DOHH2 (cell line): ENCODE measurements around the gene KDR.

Source experiments
- H3F3A ChIP-seq: fragments of 200-600 bp; sonication (generic), shearing (Covaris generic); 2 replicates; pipeline ENCODE4 v1.6.0; 2016; ENCODE audit warnings: antibody characterized with exemption, mild to moderate bottlenecking; ENCODE audit not compliant: control insufficient read depth, insufficient read depth
- H3K27ac ChIP-seq: fragments of 200-600 bp; sonication (generic); 2 replicates; pipeline ENCODE4 v1.5.1; 2014; ENCODE audit warnings: low read depth, mild to moderate bottlenecking, low read length, moderate library complexity
- H3K27me3 ChIP-seq: fragments of 200-600 bp; sonication (generic); 2 replicates; pipeline ENCODE4 v1.6.1; 2014; ENCODE audit warnings: mild to moderate bottlenecking, low read length, mixed read lengths; ENCODE audit not compliant: control insufficient read depth
- H3K36me3 ChIP-seq: fragments of 200-600 bp; sonication (generic); 2 replicates; pipeline ENCODE4 v1.6.1; 2014; ENCODE audit warnings: mild to moderate bottlenecking, low read length, moderate library complexity, mixed read lengths; ENCODE audit not compliant: control insufficient read depth
- H3K4me1 ChIP-seq: fragments of 200-600 bp; sonication (generic); 2 replicates; pipeline ENCODE4 v1.6.1; 2014; ENCODE audit warnings: mild to moderate bottlenecking, low read length, mixed read lengths; ENCODE audit not compliant: control insufficient read depth
- H3K4me2 ChIP-seq: fragments of 200-600 bp; sonication (generic); 2 replicates; pipeline ENCODE4 v1.6.0; 2014; ENCODE audit warnings: mild to moderate bottlenecking, low read length, moderate library complexity
- H3K4me3 ChIP-seq: fragments of 200-600 bp; sonication (generic); 2 replicates; pipeline ENCODE4 v1.5.1; 2014; ENCODE audit warnings: mild to moderate bottlenecking, low read length, mixed read lengths
- H3K79me2 ChIP-seq: fragments of 200-600 bp; sonication (generic); 2 replicates; pipeline ENCODE4 v1.6.1; 2014; ENCODE audit warnings: mild to moderate bottlenecking, low read length, mixed read lengths; ENCODE audit not compliant: control insufficient read depth
- H3K9me2 ChIP-seq: fragments of 200-600 bp; sonication (generic); replicated peaks from 2 replicates; pipeline ENCODE4 v1.6.1; 2014; ENCODE audit warnings: mild to moderate bottlenecking, low read length, mixed read lengths; ENCODE audit not compliant: control insufficient read depth
- H3K9me3 ChIP-seq: fragments of 200-600 bp; sonication (generic); 2 replicates; pipeline ENCODE4 v1.6.1; 2014; ENCODE audit warnings: antibody characterized with exemption, low read length, mixed read lengths; ENCODE audit not compliant: control insufficient read depth, insufficient read depth
- H4K20me1 ChIP-seq: fragments of 200-600 bp; sonication (generic); 2 replicates; pipeline ENCODE4 v1.6.0; 2014; ENCODE audit warnings: low read depth, mild to moderate bottlenecking, antibody characterized with exemption, low read length, moderate library complexity; ENCODE audit not compliant: control insufficient read depth, insufficient read depth
- CTCF ChIP-seq: fragments of 200-600 bp; sonication (generic); IDR thresholded peaks from one replicate; pipeline ENCODE4 v1.5.1; 2014; ENCODE audit warnings: antibody characterized with exemption, mild to moderate bottlenecking, low read depth, low read length; ENCODE audit not compliant: poor library complexity, severe bottlenecking
- EZH2phosphoT487 ChIP-seq: fragments of 200-600 bp; sonication (generic); IDR thresholded peaks from 2 replicates; pipeline ENCODE4 v1.6.1; 2017; ENCODE audit warnings: borderline replicate concordance, mild to moderate bottlenecking, antibody characterized with exemption, low read length, moderate library complexity, mixed read lengths

The KDR gene

GRCh38 chr4:55075376-55075775 lies 50.0 kb downstream of the KDR start:
- Histone ChIP-seq H3K79me2 (no peaks in the 10 kb centered on the region), H3K4me2 (no peak overlapping the region), H3K4me3 (no peak overlapping the region), H3K27ac (no peak overlapping the region), H3K36me3 (no peaks in the 10 kb centered on the region), H3F3A (no peaks in the 10 kb centered on the region), H3K9me3 (no peaks in the 10 kb centered on the region), H3K27me3 (peaks cover 6% of the 10 kb centered on the region), H3K9me2 (no peaks in the 10 kb centered on the region), H3K4me1 (no peaks in the 10 kb centered on the region), H4K20me1 (no peaks in the 10 kb centered on the region)
- TF ChIP-seq CTCF (no peak), EZH2phosphoT487 (no peak)

GRCh38 chr4:55074386-55074785 lies 51.0 kb downstream of the KDR start:
- H3F3A ChIP-seq, result no peaks in the 10 kb centered on the region
- H3K79me2 ChIP-seq, result no peaks in the 10 kb centered on the region
- no peak overlapping the region for H3K27ac ChIP-seq
- no peaks in the 10 kb centered on the region for H4K20me1 ChIP-seq
- H3K4me3 ChIP-seq, result no peak overlapping the region
- no peaks in the 10 kb centered on the region for H3K9me2 ChIP-seq
- H3K36me3 ChIP-seq, result no peaks in the 10 kb centered on the region
- H3K4me2 ChIP-seq, result no peak overlapping the region
- no peaks in the 10 kb centered on the region for H3K9me3 ChIP-seq
- no peaks in the 10 kb centered on the region for H3K4me1 ChIP-seq
- TF ChIP-seq CTCF (no peak), EZH2phosphoT487 (no peak)
- no peaks in the 10 kb centered on the region for H3K27me3 ChIP-seq

- Histone ChIP-seq H3K4me2 (no peak overlapping the region), H3K9me3 (no peaks in the 10 kb centered on the region), H4K20me1 (no peaks in the 10 kb centered on the region), H3K79me2 (no peaks in the 10 kb centered on the region), H3K9me2 (no peaks in the 10 kb centered on the region), H3K27ac (no peak overlapping the region), H3F3A (no peaks in the 10 kb centered on the region), H3K27me3 (no peaks in the 10 kb centered on the region), H3K4me3 (no peak overlapping the region), H3K4me1 (no peaks in the 10 kb centered on the region), H3K36me3 (no peaks in the 10 kb centered on the region)
- no peak for TF ChIP-seq EZH2phosphoT487
Observed at GRCh38 chr4:55071951-55072350, 53.4 kb downstream of the KDR start.

GRCh38 chr4:55069248-55069647 lies 56.1 kb downstream of the KDR start:
- Histone ChIP-seq H3K9me2 (no peaks in the 10 kb centered on the region), H3K27me3 (no peaks in the 10 kb centered on the region), H3K9me3 (no peaks in the 10 kb centered on the region), H3K4me3 (no peak overlapping the region), H3K79me2 (no peaks in the 10 kb centered on the region), H4K20me1 (no peaks in the 10 kb centered on the region), H3K4me2 (no peak overlapping the region), H3K36me3 (no peaks in the 10 kb centered on the region), H3K4me1 (no peaks in the 10 kb centered on the region), H3F3A (no peaks in the 10 kb centered on the region), H3K27ac (no peak overlapping the region)
- TF ChIP-seq EZH2phosphoT487 (no peak), CTCF (no peak)
